SJSA1 (cell line): Measurements from ENCODE around the gene C2orf42. TPM values are rescaled to one million over a fixed set of nuclear protein-coding genes. Genes with fewer than 3 reads are reported as not detected.
"Not testable (repeated sequence)": the region's sequence is repeated elsewhere in the genome, so short reads cannot be mapped to it uniquely, and the experiment has no call there.

Source experiments
- DNase-seq, 2 experiments: peaks; one replicate each; pipeline ENCODE4 v3.0.0-alpha.2; 2015 to 2020; ENCODE audit warnings: low spot score in 2 of 2, low read depth in 1 of 2
- H3K27ac ChIP-seq: fragments of 250-450 bp; sonication (Bioruptor Pico); 2 replicates; pipeline ENCODE4 v1.5.1; 2020; ENCODE audit warnings: mild to moderate bottlenecking, moderate library complexity
- H3K27me3 ChIP-seq: fragments of 250-450 bp; sonication (Bioruptor Pico); replicated peaks from 2 replicates; pipeline ENCODE4 v1.5.1; 2020; ENCODE audit warnings: mild to moderate bottlenecking, moderate library complexity
- H3K36me3 ChIP-seq: fragments of 250-450 bp; sonication (Bioruptor Pico); 2 replicates; pipeline ENCODE4 v1.5.1; 2020; ENCODE audit warnings: mild to moderate bottlenecking
- H3K4me1 ChIP-seq: fragments of 250-450 bp; sonication (Bioruptor Pico); replicated peaks from 2 replicates; pipeline ENCODE4 v1.6.1; 2021; ENCODE audit warnings: mild to moderate bottlenecking
- H3K4me3 ChIP-seq: fragments of 250-450 bp; sonication (Bioruptor Pico); 2 replicates; pipeline ENCODE4 v1.5.1; 2020; ENCODE audit warnings: mild to moderate bottlenecking
- H3K9me3 ChIP-seq: fragments of 250-450 bp; sonication (Bioruptor Pico); replicated peaks from 2 replicates; pipeline ENCODE4 v1.5.1; 2020; ENCODE audit warnings: mild to moderate bottlenecking
- total RNA-seq: library from RNA; depleted of rRNA; stranded (reverse); fragments of >200 nt; shearing (Covaris generic); gene quantifications from 2 replicates; pipeline ENCODE4 v1.2.3, GENCODE V29; 2014; rRNA removed

Gene C2orf42
- total RNA-seq = 12.7 and 13.7 TPM in 2 replicates

DNA sequence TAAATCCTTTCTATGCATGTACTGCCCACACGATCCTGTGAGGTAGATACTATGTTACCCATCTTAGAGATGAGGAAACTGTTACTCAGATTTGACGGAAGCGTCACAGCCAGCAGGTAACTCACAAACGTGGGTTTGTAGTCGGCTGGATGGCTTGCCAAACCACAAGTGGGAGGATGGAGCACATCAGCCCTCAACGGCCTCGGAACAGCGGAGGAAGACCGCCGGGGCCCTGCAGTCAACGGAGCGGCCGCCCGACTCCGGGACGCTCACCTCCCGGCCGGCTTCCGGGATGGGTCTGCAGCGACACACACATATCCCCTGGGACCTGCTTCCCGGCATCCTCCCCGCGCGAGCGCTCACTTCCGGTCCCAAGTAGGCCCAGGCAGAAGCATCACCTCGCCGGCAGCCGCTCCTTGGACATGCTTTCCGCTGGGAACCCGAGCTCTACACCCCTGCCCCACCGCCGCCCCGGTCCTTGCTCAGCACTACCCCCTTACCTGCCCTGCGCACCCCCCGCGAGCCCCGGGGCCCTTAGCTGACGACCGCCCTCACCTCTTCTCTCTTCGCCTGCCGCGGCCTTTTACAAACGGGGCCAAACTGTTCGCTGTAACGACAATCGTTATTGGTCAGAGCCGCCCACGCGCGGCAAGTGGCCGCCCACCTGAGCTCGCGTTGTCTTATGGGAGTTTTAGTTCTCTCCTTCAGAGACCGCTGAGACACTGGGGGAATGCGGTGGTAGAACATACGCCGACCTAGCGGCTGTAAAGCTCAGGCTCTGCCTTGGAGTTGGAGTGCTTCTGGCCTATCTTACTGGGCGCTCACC, at the start of gene C2orf42:
Gene C2orf42 (minus strand): TSS at position 602 of the 826 bp plus-strand sequence. CDS start 9,034 bp downstream, outside the sequence.
- H3K36me3 ChIP-seq = no peaks in the 10 kb centered on the region
- peaks cover 3% of the 10 kb centered on the region; the same call in 1 of the 2 replicates for H3K4me1 ChIP-seq

GRCh38 chr2:70240599-70240998, 49.8 kb upstream of the C2orf42 start:
- Histone ChIP-seq H3K27ac (no peak overlapping the region), H3K4me1 (no peaks in the 10 kb centered on the region), H3K4me3 (no peak overlapping the region), H3K36me3 (peaks cover 38% of the 10 kb centered on the region), H3K27me3 (no peaks in the 10 kb centered on the region), H3K9me3 (no peaks in the 10 kb centered on the region)
- DNase-seq = no peak

More for the DNA sequence above, at the start of gene C2orf42:
- peak; percentile 96 for DNase-seq
- Histone ChIP-seq H3K9me3 (no peaks in the 10 kb centered on the region), H3K27ac (peak within 1 kb of the TSS; percentile 94), H3K4me3 (peak within 1 kb of the TSS; percentile 62), H3K27me3 (no peaks in the 10 kb centered on the region)

DNA sequence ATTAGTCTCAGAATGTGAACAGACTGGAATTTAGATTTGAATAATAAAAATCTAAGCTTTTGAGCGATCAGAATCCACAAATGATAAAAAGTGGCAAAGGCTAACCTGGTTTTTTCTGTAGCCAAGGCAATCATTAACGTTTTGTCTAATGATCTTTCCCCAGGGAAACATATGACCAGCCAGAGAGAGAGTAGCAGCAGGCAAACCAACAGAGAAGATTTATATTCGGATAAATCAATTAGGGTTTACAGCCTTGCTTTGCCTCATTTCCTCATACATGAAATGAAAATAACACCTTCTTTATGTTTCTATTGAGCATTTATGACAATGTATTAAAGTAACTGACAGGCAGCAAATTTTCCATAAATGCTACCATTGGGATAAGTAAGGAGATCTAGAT, 43.1 kb upstream of the C2orf42 start:
- no peaks in the 10 kb centered on the region for H3K27me3 ChIP-seq
- H3K27ac ChIP-seq = no peak overlapping the region
- no peaks in the 10 kb centered on the region for H3K4me1 ChIP-seq
- DNase-seq = no peak
- no peaks in the 10 kb centered on the region for H3K9me3 ChIP-seq
- peaks cover 68% of the 10 kb centered on the region for H3K36me3 ChIP-seq
- no peak overlapping the region for H3K4me3 ChIP-seq

GRCh38 chr2:70226781-70227180, 36.0 kb upstream of the C2orf42 start:
- Histone ChIP-seq H3K27me3 (no peaks in the 10 kb centered on the region), H3K4me3 (no peak overlapping the region), H3K27ac (no peak overlapping the region), H3K36me3 (peaks cover 94% of the 10 kb centered on the region), H3K4me1 (no peaks in the 10 kb centered on the region), H3K9me3 (no peaks in the 10 kb centered on the region)
- DNase-seq = no peak

DNA sequence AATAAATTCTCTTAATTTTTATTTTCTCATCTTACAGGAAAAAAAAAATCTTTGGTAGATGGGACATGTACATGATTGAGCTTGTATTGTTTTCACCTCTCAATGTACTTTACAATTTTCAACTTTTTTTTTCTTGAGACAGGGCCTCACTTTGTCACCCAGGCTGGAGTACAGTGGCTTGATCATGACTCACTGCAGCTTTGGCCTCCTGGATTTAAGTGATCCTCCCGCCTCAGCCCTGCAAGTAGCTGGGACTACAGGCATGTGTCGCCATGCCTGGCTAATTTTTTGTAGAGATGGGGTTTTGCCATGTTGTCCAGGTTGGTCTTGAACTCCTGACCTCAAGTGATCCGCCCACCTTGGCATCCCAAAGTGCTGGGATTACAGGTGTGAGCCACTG, 32.5 kb upstream of the C2orf42 start:
- not testable (repeated sequence) for H3K27ac ChIP-seq, H3K27me3 ChIP-seq, H3K9me3 ChIP-seq, H3K4me3 ChIP-seq, DNase-seq, H3K4me1 ChIP-seq
- H3K36me3 ChIP-seq = peaks cover 94% of the 10 kb centered on the region

DNA sequence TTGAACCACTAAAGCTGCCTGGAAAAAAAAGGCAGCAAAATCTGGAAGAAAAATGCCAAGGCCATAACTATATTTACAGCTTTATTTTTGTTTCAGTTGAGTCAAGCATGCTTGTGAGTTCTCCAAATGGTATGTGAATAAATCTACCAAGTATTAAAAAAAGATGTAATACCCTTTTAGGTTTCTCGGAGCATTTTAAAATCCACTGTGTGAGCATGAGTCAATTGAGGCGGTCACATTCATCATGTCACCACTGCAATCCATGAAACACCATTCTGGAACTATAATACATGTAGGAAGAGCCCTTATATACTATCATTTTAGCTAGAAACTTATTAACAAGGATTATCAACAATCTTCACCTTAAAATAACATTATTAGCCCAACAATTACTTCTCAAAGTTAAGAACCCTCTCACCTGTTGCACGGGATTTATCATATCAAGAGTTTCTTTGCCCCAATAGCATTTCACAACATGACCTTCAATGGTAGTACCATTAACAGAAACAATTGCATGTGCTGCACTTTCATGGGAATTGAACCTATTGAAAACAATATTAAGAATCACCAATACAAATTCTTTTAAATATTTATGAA, 24.2 kb upstream of the C2orf42 start:
- H3K27ac ChIP-seq = no peak overlapping the region
- no peak for DNase-seq

GRCh38 chr2:70214365-70214764, 23.5 kb upstream of the C2orf42 start:
- H3K9me3 ChIP-seq = no peaks in the 10 kb centered on the region
- H3K27me3 ChIP-seq = no peaks in the 10 kb centered on the region
- H3K27ac ChIP-seq = no peak overlapping the region
- H3K4me1 ChIP-seq = no peaks in the 10 kb centered on the region
- no peak for DNase-seq
- H3K36me3 ChIP-seq = peaks cover 81% of the 10 kb centered on the region
- H3K4me3 ChIP-seq = no peak overlapping the region

More for the DNA sequence above, 24.2 kb upstream of the C2orf42 start:
- Histone ChIP-seq H3K36me3 (peaks cover 85% of the 10 kb centered on the region), H3K27me3 (no peaks in the 10 kb centered on the region), H3K4me1 (no peaks in the 10 kb centered on the region), H3K9me3 (no peaks in the 10 kb centered on the region), H3K4me3 (no peak overlapping the region)

DNA sequence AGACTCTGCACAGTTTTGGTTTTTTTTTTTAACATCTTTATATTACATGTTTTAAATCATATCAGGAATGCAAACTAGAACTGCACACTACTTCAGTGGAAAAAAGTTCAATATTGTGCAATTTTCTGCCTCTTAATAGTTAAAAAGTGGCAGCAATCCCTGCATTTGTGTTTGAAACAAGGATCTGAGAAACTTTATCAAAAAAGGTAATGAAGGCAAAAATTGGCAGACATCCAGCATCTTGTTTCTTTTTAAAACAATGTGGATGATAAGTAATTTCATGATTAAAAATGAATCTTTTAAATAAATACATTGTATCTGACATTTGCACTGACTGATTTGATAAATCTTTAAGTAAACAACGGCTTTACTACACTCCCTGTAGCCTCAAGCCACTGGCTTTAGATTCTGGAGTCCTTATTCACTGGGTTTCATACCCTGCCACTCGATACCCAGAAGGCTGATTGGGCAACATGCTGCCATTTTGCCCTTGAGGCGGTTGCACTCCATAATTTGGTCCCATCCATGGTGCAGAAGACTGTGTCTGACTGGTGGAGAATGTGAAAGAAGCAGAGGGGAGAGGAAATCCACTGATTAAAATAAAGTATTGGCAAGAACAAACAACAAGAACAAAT, 21.6 kb upstream of the C2orf42 start:
- Histone ChIP-seq H3K36me3 (peaks cover 67% of the 10 kb centered on the region), H3K4me3 (no peak overlapping the region), H3K27me3 (no peaks in the 10 kb centered on the region), H3K4me1 (no peaks in the 10 kb centered on the region), H3K27ac (no peak overlapping the region), H3K9me3 (no peaks in the 10 kb centered on the region)
- DNase-seq = no peak

DNA sequence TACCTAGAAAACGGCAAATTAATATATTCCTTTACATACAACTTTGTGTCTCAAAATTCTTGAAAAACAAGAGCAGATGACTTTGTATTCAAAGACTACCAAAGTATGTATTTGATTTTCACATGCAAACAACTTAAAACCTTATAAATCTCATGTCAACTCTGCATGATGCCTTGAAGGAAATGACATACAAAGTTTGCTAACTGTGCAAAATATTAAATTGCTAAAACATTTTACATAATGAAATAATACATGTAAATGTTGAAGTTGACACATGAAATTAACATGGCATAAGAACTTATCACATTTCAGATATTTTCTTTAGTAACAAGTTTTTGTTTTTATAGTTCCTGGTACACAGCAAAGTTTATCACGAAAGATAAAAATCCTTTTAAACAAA, 20.8 kb upstream of the C2orf42 start:
- Histone ChIP-seq H3K9me3 (no peaks in the 10 kb centered on the region), H3K36me3 (peaks cover 59% of the 10 kb centered on the region), H3K4me1 (no peaks in the 10 kb centered on the region), H3K4me3 (no peak overlapping the region), H3K27me3 (no peaks in the 10 kb centered on the region), H3K27ac (no peak overlapping the region)
- no peak for DNase-seq

- Histone ChIP-seq H3K9me3 (no peaks in the 10 kb centered on the region), H3K4me3 (no peak overlapping the region), H3K4me1 (no peaks in the 10 kb centered on the region), H3K27me3 (no peaks in the 10 kb centered on the region), H3K27ac (no peak overlapping the region), H3K36me3 (0 out of 2 replicates have a peak, but pooled peaks cover 6% of the 10 kb centered on the region)
- no peak for DNase-seq
These were observed 13.6 kb upstream of the C2orf42 start for GRCh38 chr2:70204452-70204851.

GRCh38 chr2:70203086-70203485, 12.3 kb upstream of the C2orf42 start:
- no peak overlapping the region for H3K4me3 ChIP-seq
- no peak for DNase-seq
- H3K27ac ChIP-seq = no peak overlapping the region
- H3K36me3 ChIP-seq = 0 out of 2 replicates have a peak, but pooled peaks cover 2% of the 10 kb centered on the region
- H3K9me3 ChIP-seq = no peaks in the 10 kb centered on the region
- H3K4me1 ChIP-seq = no peaks in the 10 kb centered on the region
- no peaks in the 10 kb centered on the region for H3K27me3 ChIP-seq

DNA sequence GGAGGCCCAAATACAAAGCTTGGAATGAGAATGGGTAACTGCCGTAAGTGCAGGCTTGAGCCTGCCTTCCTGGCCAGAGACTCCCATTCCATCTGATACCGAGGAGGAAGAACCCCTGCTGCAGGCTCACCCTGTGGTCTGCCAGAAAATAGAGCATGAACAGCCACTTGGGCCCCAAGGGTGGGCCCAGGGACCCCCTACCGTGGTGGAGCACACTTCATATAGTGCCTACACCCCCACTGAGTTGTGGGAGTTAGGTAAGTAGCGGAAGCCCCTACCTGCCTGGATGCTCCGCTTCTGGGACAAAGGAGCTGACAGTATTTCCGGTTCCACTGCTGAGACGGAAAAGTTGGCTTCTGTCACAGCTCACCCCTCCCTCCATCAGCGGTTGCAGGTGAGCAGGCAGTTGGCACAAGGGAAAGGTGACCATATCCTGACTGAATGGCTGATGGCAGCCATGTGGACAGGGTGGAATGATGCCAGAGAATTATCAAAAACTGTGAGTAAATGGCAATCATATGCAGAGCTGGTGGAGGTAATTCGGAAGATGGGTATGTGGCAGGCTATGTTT, 11.5 kb upstream of the C2orf42 start:
- DNase-seq = no peak
- Histone ChIP-seq H3K4me1 (no peaks in the 10 kb centered on the region), H3K27me3 (no peaks in the 10 kb centered on the region), H3K9me3 (no peaks in the 10 kb centered on the region), H3K36me3 (no peaks in the 10 kb centered on the region), H3K4me3 (no peak overlapping the region), H3K27ac (no peak overlapping the region)

DNA sequence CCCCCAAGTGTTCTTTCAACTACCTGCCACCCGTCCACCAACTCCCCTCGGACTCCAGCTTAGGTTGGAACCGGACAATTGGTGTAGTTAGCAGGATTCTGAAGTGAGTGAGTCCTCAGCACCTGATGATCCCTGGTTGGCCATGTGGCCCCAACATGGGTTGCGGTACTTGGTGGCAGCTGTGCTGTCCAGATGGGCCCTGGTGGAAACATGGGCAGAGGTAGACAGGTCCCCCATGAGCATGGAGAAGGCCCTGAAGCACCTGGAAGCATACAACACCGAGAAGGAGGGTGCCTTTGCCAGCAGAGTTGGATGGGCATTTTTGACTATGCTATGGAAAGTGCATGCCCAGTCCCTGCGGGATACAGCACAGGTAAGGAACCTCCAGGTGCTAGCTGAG, 11.0 kb upstream of the C2orf42 start:
- no peak overlapping the region for H3K4me3 ChIP-seq
- H3K4me1 ChIP-seq = no peaks in the 10 kb centered on the region
- DNase-seq = no peak
- H3K36me3 ChIP-seq = no peaks in the 10 kb centered on the region
- H3K27me3 ChIP-seq = no peaks in the 10 kb centered on the region
- no peaks in the 10 kb centered on the region for H3K9me3 ChIP-seq
- H3K27ac ChIP-seq = no peak overlapping the region
